Stimulated activated naive CD8-positive, alpha-beta T cell treated with anti-CD3 and anti-CD28 coated beads, Interleukin-15, Interleukin-2, amounts not matched to agents 100 U/mL and 50 U/mL, for 24 hours (primary cell): Measurements from ENCODE around the gene SMG7.

Experiments
- ATAC-seq: fragments of 150-1000 bp; cut with Tn5 transposase; one replicate; pipeline ENCODE4 v1.10.0; 2021
- DNase-seq: peaks from one replicate; pipeline ENCODE4 v3.0.0; 2021

SMG7 gene

GRCh38 chr1:183568176-183569021 lies 96.1 kb downstream of the SMG7 start:
- DNase-seq (no peak), ATAC-seq (no peak)

- DNase-seq (no peak), ATAC-seq (peak; percentile 45)
These were observed 96.8 kb downstream of the SMG7 start for GRCh38 chr1:183569141-183569540.

GRCh38 chr1:183569801-183570200 lies 97.5 kb downstream of the SMG7 start:
- ATAC-seq, result no peak
- DNase-seq, result no peak

GRCh38 chr1:183570451-183570850 lies 98.2 kb downstream of the SMG7 start:
- DNase-seq, result no peak
- ATAC-seq, result no peak

- DNase-seq (no peak), ATAC-seq (no peak)
These were observed 99.5 kb downstream of the SMG7 start for GRCh38 chr1:183571678-183572268.

GRCh38 chr1:183572721-183573120 lies 100.4 kb downstream of the SMG7 start:
- DNase-seq (no peak), ATAC-seq (no peak)

- ATAC-seq, result no peak
These were observed 103.3 kb downstream of the SMG7 start for GRCh38 chr1:183575606-183576005.

GRCh38 chr1:183576537-183576936 lies 104.2 kb downstream of the SMG7 start:
- no peak for ATAC-seq

More at GRCh38 chr1:183575606-183576005, 103.3 kb downstream of the SMG7 start:
- DNase-seq, result no peak

GRCh38 chr1:183577897-183578465 lies 105.7 kb downstream of the SMG7 start:
- DNase-seq, result no peak
- no peak for ATAC-seq

More at GRCh38 chr1:183576537-183576936, 104.2 kb downstream of the SMG7 start:
- no peak for DNase-seq

- ATAC-seq (no peak), DNase-seq (no peak)
These were observed 106.6 kb downstream of the SMG7 start for GRCh38 chr1:183578856-183579255.

- ATAC-seq, result peak; percentile 16
- peak; percentile 13 for DNase-seq
These were observed 108.0 kb downstream of the SMG7 start for GRCh38 chr1:183580281-183580682.

- ATAC-seq, result no peak
These were observed 109.9 kb downstream of the SMG7 start for GRCh38 chr1:183582021-183582713.

GRCh38 chr1:183583466-183583865 lies 111.2 kb downstream of the SMG7 start:
- ATAC-seq (no peak), DNase-seq (no peak)

More at GRCh38 chr1:183582021-183582713, 109.9 kb downstream of the SMG7 start:
- no peak for DNase-seq

GRCh38 chr1:183584147-183584546 lies 111.8 kb downstream of the SMG7 start:
- ATAC-seq (no peak), DNase-seq (no peak)

- DNase-seq (no peak), ATAC-seq (no peak)
These were observed 112.7 kb downstream of the SMG7 start for GRCh38 chr1:183585038-183585437.

- DNase-seq, result no peak
- ATAC-seq, result no peak
These were observed 114.2 kb downstream of the SMG7 start for GRCh38 chr1:183586455-183586854.

- ATAC-seq (no peak), DNase-seq (no peak)
These were observed 114.6 kb downstream of the SMG7 start for GRCh38 chr1:183586926-183587325.

- no peak for ATAC-seq
- no peak for DNase-seq
These were observed 116.5 kb downstream of the SMG7 start for GRCh38 chr1:183588827-183589226.

GRCh38 chr1:183589384-183589783 lies 117.1 kb downstream of the SMG7 start:
- no peak for DNase-seq
- ATAC-seq, result no peak

- ATAC-seq, result peak; percentile 7
- no peak for DNase-seq
These were observed 117.6 kb downstream of the SMG7 start for GRCh38 chr1:183589874-183590243.

- peak; percentile 48 for DNase-seq
- ATAC-seq, result peak; percentile 80
These were observed 118.2 kb downstream of the SMG7 start, which contains the start of gene NCF2 for GRCh38 chr1:183590244-183591191. TSS of gene NCF2 (minus strand) at chr1:183590459. CDS start at chr1:183590329, 130 bp downstream.
